Measurements from ENCODE around the gene DCAF7.

The DCAF7 gene

DNA sequence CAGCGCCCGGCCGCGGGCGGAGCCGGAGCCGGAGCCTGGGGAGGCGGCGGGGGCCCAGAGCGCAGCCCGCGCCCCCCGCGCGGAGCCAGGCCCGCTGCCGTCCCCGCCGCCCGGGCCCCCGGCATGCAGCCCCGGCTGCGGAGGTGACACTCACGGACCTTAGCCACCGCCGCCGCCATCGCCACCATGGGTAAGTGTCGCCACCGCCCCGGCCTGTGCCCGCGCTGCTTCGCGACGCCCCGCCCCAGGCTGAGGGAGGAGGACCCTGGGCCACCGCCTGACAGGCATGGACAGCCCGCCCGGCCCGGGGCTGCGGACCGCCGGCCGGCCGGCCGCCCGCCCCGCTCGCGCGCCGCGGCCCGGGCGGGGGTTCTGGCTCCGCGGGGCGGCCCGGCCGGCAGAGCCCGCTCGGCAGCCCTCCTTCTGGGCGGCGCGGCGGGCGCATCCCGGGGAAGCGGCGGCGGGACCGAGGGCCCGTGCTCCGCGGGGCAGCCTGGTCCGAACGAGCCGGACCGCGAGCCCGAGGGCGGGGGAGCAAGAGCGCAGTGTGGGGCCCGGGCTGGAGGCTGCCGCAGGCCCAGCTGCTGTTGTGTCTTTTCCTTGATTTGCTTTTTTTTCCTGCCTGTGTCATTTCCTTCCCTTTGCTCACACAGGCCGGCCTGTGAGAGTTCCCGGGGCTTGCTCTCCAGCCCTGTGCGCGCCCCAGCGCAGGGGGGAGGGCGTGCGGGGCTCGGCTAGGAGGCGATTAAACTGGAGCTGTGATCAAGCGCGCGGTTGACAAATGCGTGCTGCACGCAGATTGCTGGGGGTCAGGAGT, 72.5 kb downstream of the DCAF7 start:
- peak overlapping the region; percentile 84 to 99 (median 94) for H3K4me3 ChIP-seq
- H3K27me3 ChIP-seq: no peaks in the 10 kb centered on the region
- H4K20me1 ChIP-seq: peaks cover 44 to 54% (median 47%) of the 10 kb centered on the region in 11 experiments
- H3K4me2 ChIP-seq: peak overlapping the region; percentile 79 to 98 (median 90)
- peak overlapping the region; percentile 89 to 97 (median 93) for H3K9ac ChIP-seq
- peak overlapping the region; percentile 78 to 95 (median 89) for H3K27ac ChIP-seq
- peaks cover 35 to 48% (median 44%) of the 10 kb centered on the region in 10 experiments for H3K4me1 ChIP-seq
- no peaks in the 10 kb centered on the region for H3K9me3 ChIP-seq (replicated peaks in 1 of 11)
- no peak for TF ChIP-seq Cebpa-rat (IDR thresholded peaks at IDR 0.05)
- H3K36me3 ChIP-seq: no peaks in the 10 kb centered on the region

DNA sequence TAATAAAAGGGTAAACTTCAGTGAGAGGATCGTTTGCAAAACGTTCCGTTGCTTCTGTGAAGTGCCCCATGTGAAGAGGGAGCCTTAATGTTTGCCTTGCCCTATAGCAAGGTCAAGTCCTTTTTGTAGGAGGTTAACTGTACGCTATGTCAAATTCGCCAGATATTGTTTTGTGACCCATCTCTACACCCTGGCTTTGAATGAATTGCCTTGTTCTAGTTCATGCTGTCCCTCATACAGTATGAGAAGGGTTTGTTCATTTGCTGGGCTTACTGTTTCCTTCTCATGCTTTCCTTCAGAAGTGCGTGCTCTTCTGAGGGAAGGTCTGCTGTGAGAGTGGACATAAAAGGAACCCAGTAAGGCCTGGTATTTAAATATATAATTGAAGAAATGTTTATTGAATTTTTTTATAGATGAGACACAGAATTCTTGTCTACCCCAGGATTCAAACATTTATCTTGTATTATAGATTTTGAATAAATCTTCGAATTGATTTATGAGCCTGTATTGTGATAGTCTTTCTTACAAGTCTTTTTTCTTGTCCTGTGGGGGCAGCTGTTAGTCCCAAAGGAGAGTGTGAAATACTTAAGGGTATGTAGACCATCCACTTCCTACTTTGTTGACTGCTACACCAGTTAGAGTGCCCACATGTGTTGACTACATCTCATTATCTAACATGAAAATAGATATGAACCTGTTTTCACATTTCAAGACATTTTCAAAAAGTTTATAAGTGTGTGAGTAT, 73.7 kb downstream of the DCAF7 start:
- Histone ChIP-seq H3K27ac (peak overlapping the region in 8 of 11 experiments; percentile 83 to 95 (median 90); a peak in 15 of 22 replicates), H3K27me3 (no peaks in the 10 kb centered on the region), H3K4me3 (peak overlapping the region; percentile 84 to 99 (median 94)), H3K36me3 (peaks cover 0 to 9% (median 7%) of the 10 kb centered on the region in 11 experiments; a peak in 11 of 22 replicates), H3K9ac (peak overlapping the region; percentile 89 to 97 (median 93)), H3K9me3 (replicated peaks in 1 of 11) (no peaks in the 10 kb centered on the region), H4K20me1 (peaks cover 50 to 61% (median 56%) of the 10 kb centered on the region in 11 experiments), H3K4me2 (peak overlapping the region; percentile 79 to 98 (median 90)), H3K4me1 (peaks cover 36 to 55% (median 46%) of the 10 kb centered on the region in 10 experiments)
- TF ChIP-seq Cebpa-rat (IDR thresholded peaks at IDR 0.05): no peak

DNA sequence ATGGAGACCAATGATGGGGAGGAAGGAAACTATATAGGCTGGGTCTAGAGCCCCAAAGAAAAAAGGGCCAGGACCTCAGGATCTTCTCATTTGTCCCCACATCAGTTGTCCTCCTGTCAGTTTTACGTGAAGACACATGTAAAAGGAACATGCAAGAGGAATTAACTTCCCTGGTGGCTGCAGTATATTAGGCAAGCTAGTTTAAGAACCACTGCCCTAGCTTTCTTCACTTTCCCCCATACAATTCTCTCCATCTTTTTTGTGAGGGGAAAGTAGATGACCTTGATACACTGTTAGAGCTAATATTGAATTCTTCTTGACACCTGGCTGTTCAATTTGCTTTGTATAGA, 74.2 kb downstream of the DCAF7 start:
- no peaks in the 10 kb centered on the region for H3K27me3 ChIP-seq

DNA sequence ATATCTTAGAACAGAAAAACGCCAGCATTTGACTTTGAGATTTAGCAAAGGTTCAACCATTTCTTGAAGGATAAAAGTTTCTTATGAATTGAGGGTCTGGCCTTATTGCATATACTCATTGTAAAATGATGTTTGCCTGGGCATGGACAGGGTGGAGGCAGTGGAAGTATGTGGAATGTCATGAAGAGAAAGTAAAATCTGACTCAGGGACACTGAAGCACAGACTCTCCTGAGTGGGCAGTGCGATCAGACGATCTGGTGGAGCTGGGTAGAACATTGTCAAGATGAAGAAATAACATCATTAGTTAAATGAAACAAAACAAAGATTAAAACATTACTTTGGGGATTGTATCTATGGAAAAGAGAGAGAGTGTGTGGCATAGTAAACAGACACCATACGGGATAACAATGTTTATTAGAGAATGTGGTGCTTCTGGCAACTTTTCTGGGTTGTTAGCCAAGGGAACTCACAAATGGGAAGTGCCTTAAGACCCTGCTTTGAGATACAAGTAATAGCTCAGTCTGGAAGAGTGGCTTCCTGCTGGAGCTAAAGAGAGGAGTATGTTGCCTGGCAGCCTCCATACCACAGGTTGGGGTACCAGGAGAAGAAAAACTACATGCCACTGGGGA, 76.4 kb downstream of the DCAF7 start:
- TF ChIP-seq Cebpa-rat (IDR thresholded peaks at IDR 0.05): no peak
- peak overlapping the region in 10 of 11 experiments; percentile 2 to 98 (median 36); a peak in 13 of 22 replicates for H3K4me2 ChIP-seq
- 0 out of 22 replicates have a peak overlapping the region, but pooled peaks of 1 of the 11 experiments have one; percentile 1 for H3K27ac ChIP-seq

More for the DNA sequence above, 74.2 kb downstream of the DCAF7 start:
- Histone ChIP-seq H3K27ac (0 out of 22 replicates have a peak overlapping the region, but pooled peaks of 1 of the 11 experiments have one; percentile 3), H3K9me3 (replicated peaks in 1 of 11) (no peaks in the 10 kb centered on the region), H3K9ac (peak overlapping the region in 7 of 11 experiments; percentile 92 to 97 (median 93); a peak in 7 of 22 replicates), H3K4me2 (peak overlapping the region; percentile 79 to 98 (median 90)), H3K4me1 (peaks cover 40 to 60% (median 51%) of the 10 kb centered on the region in 10 experiments), H4K20me1 (peaks cover 54 to 67% (median 62%) of the 10 kb centered on the region in 11 experiments), H3K36me3 (peaks cover 0 to 14% (median 10%) of the 10 kb centered on the region in 11 experiments; a peak in 11 of 22 replicates), H3K4me3 (peak overlapping the region in 7 of 10 experiments; percentile 84 to 98 (median 93); a peak in 8 of 20 replicates)
- TF ChIP-seq Cebpa-rat (IDR thresholded peaks at IDR 0.05): no peak

DNA sequence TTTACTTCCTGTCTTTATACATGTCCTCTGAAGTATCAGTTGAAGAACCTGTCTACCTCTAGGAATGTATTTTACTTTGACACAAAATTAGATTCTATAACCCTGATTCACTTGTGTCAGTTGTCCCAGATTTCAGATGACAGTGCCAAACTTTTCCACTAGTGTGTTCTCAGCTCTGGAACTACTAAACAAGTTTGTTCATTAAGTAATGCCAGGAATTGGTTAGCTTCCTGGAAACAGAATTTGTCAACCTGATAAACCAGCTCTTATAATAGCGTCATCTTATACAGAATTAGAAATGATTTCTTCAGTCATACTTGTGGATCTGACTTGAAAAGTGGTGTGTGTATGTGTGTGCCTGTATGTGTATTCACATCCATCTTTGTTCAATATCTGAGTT, 79.3 kb downstream of the DCAF7 start:
- H3K27me3 ChIP-seq: no peaks in the 10 kb centered on the region
- peaks cover 17 to 43% (median 31%) of the 10 kb centered on the region in 11 experiments for H3K36me3 ChIP-seq
- peak overlapping the region in 3 of 11 experiments; percentile 34 to 68 (median 35); a peak in 6 of 22 replicates for H3K4me2 ChIP-seq
- no peaks in the 10 kb centered on the region for H3K9me3 ChIP-seq (replicated peaks in 1 of 11)
- H3K4me3 ChIP-seq: no peak overlapping the region
- H3K27ac ChIP-seq: no peak overlapping the region
- H4K20me1 ChIP-seq: peaks cover 63 to 98% (median 81%) of the 10 kb centered on the region in 11 experiments; a peak in 21 of 22 replicates
- no peak for TF ChIP-seq Cebpa-rat (IDR thresholded peaks at IDR 0.05)
- peaks cover 35 to 97% (median 55%) of the 10 kb centered on the region in 10 experiments for H3K4me1 ChIP-seq
- no peak overlapping the region for H3K9ac ChIP-seq

More for the DNA sequence above, 76.4 kb downstream of the DCAF7 start:
- no peaks in the 10 kb centered on the region for H3K27me3 ChIP-seq
- H3K9me3 ChIP-seq (replicated peaks in 1 of 11): no peaks in the 10 kb centered on the region
- H3K36me3 ChIP-seq: peaks cover 0 to 18% (median 12%) of the 10 kb centered on the region in 11 experiments; a peak in 11 of 22 replicates
- H3K4me1 ChIP-seq: peaks cover 36 to 79% (median 45%) of the 10 kb centered on the region in 10 experiments
- H3K4me3 ChIP-seq: no peak overlapping the region
- H3K9ac ChIP-seq: no peak overlapping the region
- peaks cover 71 to 88% (median 83%) of the 10 kb centered on the region in 11 experiments for H4K20me1 ChIP-seq

DNA sequence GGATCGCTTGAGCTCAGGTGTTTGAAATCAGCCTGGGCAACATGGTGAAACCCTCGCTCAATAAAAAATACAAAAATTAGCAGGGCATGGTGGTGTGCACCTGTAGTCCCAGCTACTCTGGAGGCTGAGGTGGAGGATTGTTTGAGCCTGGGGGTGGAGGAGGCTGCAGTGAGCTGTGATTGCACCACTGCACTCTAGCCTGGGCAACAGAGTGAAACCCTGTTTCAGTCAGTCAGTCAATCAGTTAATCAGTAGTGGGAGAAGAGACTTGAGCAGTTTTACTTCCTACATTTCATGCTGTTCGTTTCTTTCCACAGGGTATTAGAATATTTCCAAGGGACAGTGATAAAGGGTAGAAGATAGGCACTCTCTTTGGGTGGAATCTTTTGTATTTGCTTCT, 80.8 kb downstream of the DCAF7 start:
- H3K27ac ChIP-seq: no peak overlapping the region
- peak overlapping the region in 2 of 11 experiments; percentile 15 to 43; a peak in 2 of 22 replicates for H3K9ac ChIP-seq

DNA sequence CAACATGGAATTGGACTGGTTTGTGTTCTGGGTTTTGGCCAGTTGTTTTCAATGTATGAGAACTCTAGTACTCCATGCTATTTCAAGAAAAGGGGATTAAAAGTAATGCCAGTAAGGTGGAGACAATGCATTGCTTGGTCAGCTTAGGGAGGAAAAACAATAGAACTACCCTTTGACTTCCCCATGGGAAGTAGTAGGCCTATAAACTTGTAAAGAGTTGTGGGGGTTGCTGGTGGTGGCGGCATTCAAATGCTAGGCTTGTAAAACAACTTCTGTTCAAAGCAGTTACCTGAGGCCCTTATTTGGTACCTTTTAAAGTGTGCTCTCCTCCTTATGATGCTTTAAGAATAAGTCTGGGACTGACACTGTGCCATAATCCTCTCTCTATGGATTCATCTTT, 81.3 kb downstream of the DCAF7 start:
- no peak overlapping the region for H3K4me3 ChIP-seq
- peaks cover 34 to 63% (median 49%) of the 10 kb centered on the region in 11 experiments for H3K36me3 ChIP-seq
- peaks cover 43 to 90% (median 61%) of the 10 kb centered on the region in 11 experiments; a peak in 20 of 22 replicates for H4K20me1 ChIP-seq
- no peaks in the 10 kb centered on the region for H3K27me3 ChIP-seq
- H3K27ac ChIP-seq: no peak overlapping the region
- peak overlapping the region in 1 of 11 experiments; percentile 43; a peak in 1 of 22 replicates for H3K9ac ChIP-seq
- no peaks in the 10 kb centered on the region for H3K9me3 ChIP-seq (replicated peaks in 1 of 11)
- TF ChIP-seq Cebpa-rat (IDR thresholded peaks at IDR 0.05): no peak
- H3K4me2 ChIP-seq: peak overlapping the region in 2 of 11 experiments; percentile 57 to 68; a peak in 4 of 22 replicates
- H3K4me1 ChIP-seq: peaks cover 18 to 97% (median 38%) of the 10 kb centered on the region in 10 experiments

More for the DNA sequence above, 80.8 kb downstream of the DCAF7 start:
- TF ChIP-seq Cebpa-rat (IDR thresholded peaks at IDR 0.05): no peak
- Histone ChIP-seq H3K9me3 (replicated peaks in 1 of 11) (no peaks in the 10 kb centered on the region), H3K36me3 (peaks cover 28 to 58% (median 44%) of the 10 kb centered on the region in 11 experiments), H3K27me3 (no peaks in the 10 kb centered on the region), H3K4me1 (peaks cover 23 to 97% (median 42%) of the 10 kb centered on the region in 10 experiments), H3K4me3 (no peak overlapping the region), H3K4me2 (peak overlapping the region in 3 of 11 experiments; percentile 31 to 68 (median 57); a peak in 6 of 22 replicates), H4K20me1 (peaks cover 49 to 95% (median 66%) of the 10 kb centered on the region in 11 experiments; a peak in 21 of 22 replicates)

DNA sequence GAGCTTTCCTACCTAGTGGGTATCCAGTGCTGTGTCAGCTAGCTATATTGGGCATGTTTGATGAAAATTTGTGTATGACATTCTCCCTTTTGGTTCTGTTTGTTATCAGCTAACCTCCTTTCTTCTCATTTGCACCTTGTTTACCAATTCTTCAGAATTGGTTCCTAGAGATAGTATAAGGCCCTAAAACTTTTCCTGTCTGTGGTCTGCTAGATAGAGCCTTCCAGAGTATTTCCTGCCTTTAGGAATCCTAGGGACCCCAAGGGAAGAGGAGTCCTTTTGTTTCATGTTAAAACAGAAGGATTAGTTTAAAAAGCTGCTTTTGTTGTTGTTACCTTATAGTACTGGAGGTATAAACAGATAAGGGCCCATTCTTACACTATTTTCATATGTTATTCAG, 83.5 kb downstream of the DCAF7 start:
- Histone ChIP-seq H3K36me3 (peaks cover 47 to 78% (median 67%) of the 10 kb centered on the region in 11 experiments), H3K4me2 (peak overlapping the region; percentile 44 to 83 (median 55)), H3K4me3 (no peak overlapping the region), H3K4me1 (peaks cover 12 to 87% (median 31%) of the 10 kb centered on the region in 10 experiments), H4K20me1 (peaks cover 31 to 69% (median 44%) of the 10 kb centered on the region in 11 experiments; a peak in 20 of 22 replicates), H3K9ac (peak overlapping the region in 9 of 11 experiments; percentile 2 to 61 (median 38); a peak in 10 of 22 replicates), H3K27ac (peak overlapping the region in 9 of 11 experiments; percentile 2 to 73 (median 48); a peak in 11 of 22 replicates), H3K9me3 (replicated peaks in 1 of 11) (no peaks in the 10 kb centered on the region), H3K27me3 (no peaks in the 10 kb centered on the region)
- no peak for TF ChIP-seq Cebpa-rat (IDR thresholded peaks at IDR 0.05)
